Panc1 (cell line): ENCODE measurements around the gene PAPSS2.

Experiments used
- CTCF ChIP-seq: fragments of 450-650 bp; IDR thresholded peaks from 2 replicates; pipeline ENCODE4 v1.5.1; 2017; ENCODE audit warnings: mild to moderate bottlenecking
- TF ChIP-seq, protein P1 (sequence below), 2 experiments: IDR thresholded peaks; 2 replicates each; pipeline ENCODE4 v1.6.1; 2011 to 2012; ENCODE audit warnings: low read depth in 2 of 2, control low read depth in 1 of 2, low read length in 1 of 2, mild to moderate bottlenecking in 1 of 2, moderate library complexity in 1 of 2; ENCODE audit not compliant: insufficient read depth in 1 of 2

- TF ChIP-seq, protein P1, sequence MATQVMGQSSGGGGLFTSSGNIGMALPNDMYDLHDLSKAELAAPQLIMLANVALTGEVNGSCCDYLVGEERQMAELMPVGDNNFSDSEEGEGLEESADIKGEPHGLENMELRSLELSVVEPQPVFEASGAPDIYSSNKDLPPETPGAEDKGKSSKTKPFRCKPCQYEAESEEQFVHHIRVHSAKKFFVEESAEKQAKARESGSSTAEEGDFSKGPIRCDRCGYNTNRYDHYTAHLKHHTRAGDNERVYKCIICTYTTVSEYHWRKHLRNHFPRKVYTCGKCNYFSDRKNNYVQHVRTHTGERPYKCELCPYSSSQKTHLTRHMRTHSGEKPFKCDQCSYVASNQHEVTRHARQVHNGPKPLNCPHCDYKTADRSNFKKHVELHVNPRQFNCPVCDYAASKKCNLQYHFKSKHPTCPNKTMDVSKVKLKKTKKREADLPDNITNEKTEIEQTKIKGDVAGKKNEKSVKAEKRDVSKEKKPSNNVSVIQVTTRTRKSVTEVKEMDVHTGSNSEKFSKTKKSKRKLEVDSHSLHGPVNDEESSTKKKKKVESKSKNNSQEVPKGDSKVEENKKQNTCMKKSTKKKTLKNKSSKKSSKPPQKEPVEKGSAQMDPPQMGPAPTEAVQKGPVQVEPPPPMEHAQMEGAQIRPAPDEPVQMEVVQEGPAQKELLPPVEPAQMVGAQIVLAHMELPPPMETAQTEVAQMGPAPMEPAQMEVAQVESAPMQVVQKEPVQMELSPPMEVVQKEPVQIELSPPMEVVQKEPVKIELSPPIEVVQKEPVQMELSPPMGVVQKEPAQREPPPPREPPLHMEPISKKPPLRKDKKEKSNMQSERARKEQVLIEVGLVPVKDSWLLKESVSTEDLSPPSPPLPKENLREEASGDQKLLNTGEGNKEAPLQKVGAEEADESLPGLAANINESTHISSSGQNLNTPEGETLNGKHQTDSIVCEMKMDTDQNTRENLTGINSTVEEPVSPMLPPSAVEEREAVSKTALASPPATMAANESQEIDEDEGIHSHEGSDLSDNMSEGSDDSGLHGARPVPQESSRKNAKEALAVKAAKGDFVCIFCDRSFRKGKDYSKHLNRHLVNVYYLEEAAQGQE (IDR thresholded peaks at IDR 0.05; ENCODE audit: insufficient read depth in 1 of 2, low read depth in 2 of 2, low read length in 1 of 2), result no peak
- TF ChIP-seq CTCF, result no peak
Measured at GRCh38 chr10:87657371-87657770, 2.3 kb upstream of the PAPSS2 start.
